Measurements from ENCODE around the gene DVL1. TPM values are rescaled to one million over a fixed set of nuclear protein-coding genes. Genes with fewer than 3 reads are reported as not detected.

DVL1 gene
- total and polyA plus RNA-seq, 8 donors, result 30.6 to 103 (median 50.3) TPM

GRCh38 chr1:1340185-1340584 is 9.0 kb downstream of the DVL1 start:
- no peak overlapping the region for H3K4me3 ChIP-seq
- peaks cover 0 to 22% (median 5%) of the 10 kb centered on the region in 3 donors for H3K36me3 ChIP-seq
- peaks cover 0 to 1% (median 0%) of the 10 kb centered on the region in 3 donors for H3K4me1 ChIP-seq
- H3K9me3 ChIP-seq, result no peaks in the 10 kb centered on the region
- FAIRE-seq (no peak), ATAC-seq (no peak), DNase-seq (no peak)
- intact Hi-C loops (cut with DNase I), result no loop called here
- WGBS, 2 donors, result 91 to 93% methylated on average over 23 of the region's 23 CpGs
- no peaks in the 10 kb centered on the region for H3K27me3 ChIP-seq
- TF ChIP-seq CTCF (IDR thresholded peaks at IDR 0.05), result no peak
- no peak overlapping the region for H3K27ac ChIP-seq

GRCh38 chr1:1338278-1338677 is 10.9 kb downstream of the DVL1 start:
- DNase-seq, result no peak
- H3K36me3 ChIP-seq, result peaks cover 0 to 22% (median 5%) of the 10 kb centered on the region in 3 donors
- no peak for ATAC-seq
- no peak for TF ChIP-seq CTCF (IDR thresholded peaks at IDR 0.05)
- H3K4me1 ChIP-seq, result no peaks in the 10 kb centered on the region
- H3K9me3 ChIP-seq, result no peaks in the 10 kb centered on the region
- H3K27me3 ChIP-seq, result no peaks in the 10 kb centered on the region
- intact Hi-C loops (cut with DNase I), result no loop called here
- WGBS, 2 donors, result 96% methylated on average over 33 to 36 of the region's 36 CpGs
- no peak for FAIRE-seq
- no peak overlapping the region for H3K4me3 ChIP-seq
- no peak overlapping the region for H3K27ac ChIP-seq

DNA sequence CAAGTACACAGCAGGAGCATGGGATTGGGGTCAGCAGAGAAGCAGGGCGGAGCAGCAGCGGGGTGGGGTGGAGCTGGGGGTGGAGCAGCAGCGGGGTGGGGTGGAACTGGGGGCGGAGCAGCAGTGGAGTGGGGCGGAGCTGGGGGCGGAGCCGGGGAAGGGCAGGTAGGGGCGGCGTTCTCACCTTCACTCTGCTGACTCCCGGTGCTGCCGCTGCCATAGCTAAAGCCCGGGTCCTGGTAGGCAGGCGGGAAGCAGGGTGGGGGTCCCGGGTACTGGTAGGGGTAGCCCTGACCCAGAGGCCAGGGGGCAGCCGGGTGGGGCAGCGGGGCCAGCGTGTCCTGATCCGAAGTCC is 11.4 kb downstream of the DVL1 start:
- Histone ChIP-seq H3K36me3 (peaks cover 0 to 22% (median 5%) of the 10 kb centered on the region in 3 donors), H3K4me1 (no peaks in the 10 kb centered on the region), H3K4me3 (no peak overlapping the region), H3K27me3 (no peaks in the 10 kb centered on the region), H3K27ac (no peak overlapping the region), H3K9me3 (no peaks in the 10 kb centered on the region)
- TF ChIP-seq CTCF (IDR thresholded peaks at IDR 0.05), result no peak
- intact Hi-C loops (cut with DNase I), result no loop called here
- WGBS, 2 donors, result 84 to 86% methylated on average over 14 to 18 of the region's 18 CpGs
- FAIRE-seq (no peak), DNase-seq (no peak), ATAC-seq (peak in 2 of 4 donors; percentile 47 to 51)

DNA sequence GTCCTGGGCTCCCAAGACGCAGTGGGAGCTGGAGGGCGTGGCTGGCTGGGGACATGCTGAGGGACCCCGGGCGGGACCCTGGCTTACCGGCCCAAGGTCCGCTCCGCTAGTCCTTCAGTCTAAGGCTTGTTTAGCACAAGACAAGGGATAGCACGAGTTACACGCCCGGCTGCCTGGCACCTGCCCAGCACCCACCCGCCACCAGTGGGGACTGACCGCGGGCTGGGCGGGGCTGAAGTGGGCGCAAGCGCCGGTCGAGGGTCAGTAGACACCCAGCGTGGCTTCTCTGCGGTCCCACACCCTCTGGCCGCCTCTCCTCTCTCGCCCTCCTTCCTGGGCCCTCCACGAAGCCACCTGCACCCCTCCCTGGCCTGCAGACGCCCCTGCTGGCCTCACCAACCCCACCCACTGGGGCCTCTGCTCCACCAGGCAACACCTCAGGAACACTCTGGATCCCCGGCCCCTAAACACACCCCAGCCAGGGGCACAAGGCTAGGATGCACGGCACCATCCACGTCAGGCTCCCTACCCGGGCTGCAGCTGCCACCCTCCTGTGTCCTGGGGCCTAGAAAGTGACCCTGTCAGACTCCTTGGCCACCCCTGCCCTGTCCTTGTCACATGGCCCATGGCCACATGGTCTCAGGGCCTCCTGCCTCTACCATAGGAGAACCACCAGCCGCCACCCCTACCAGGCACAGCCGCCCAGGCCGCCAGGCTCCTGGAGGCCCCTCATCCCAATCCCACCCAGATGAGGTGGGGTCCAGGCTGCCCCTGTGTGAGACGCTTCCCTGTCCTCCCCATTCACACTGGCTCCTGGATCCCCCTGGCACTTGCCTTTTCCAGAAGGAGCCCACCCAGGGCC is 12.1 kb downstream of the DVL1 start:
- Histone ChIP-seq H3K9me3 (no peaks in the 10 kb centered on the region), H3K4me3 (no peak overlapping the region), H3K27me3 (no peaks in the 10 kb centered on the region), H3K4me1 (no peaks in the 10 kb centered on the region), H3K27ac (no peak overlapping the region), H3K36me3 (peaks cover 0 to 22% (median 5%) of the 10 kb centered on the region in 3 donors)
- no peak for FAIRE-seq
- DNase-seq, result no peak
- no peak for TF ChIP-seq CTCF (IDR thresholded peaks at IDR 0.05)
- intact Hi-C loops (cut with DNase I), result no loop called here
- 95 to 96% methylated on average over 28 to 32 of the region's 32 CpGs for WGBS, 2 donors
- no peak for ATAC-seq

DNA sequence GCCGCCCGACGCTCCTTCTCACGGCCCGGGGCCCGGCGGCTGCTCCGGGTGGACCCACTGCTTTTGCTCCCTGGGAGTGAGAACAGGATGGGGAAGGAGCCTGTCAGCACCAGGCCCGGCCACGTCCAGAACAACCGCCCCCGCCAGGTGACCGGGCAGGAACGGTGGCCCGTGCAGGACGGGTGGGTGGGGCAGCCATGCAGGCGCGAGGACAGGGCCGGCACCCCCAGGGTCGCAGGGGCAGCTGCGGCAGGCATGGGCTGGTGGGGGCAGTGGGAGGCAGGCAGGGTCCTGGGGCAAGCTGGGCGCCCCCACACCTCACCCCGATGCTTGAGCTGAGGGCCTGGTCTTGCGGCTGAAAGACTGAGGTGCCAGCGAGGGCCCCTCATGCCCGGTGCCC is 12.8 kb downstream of the DVL1 start:
- no peak overlapping the region for H3K4me3 ChIP-seq
- intact Hi-C loops (cut with DNase I), result no loop called here
- FAIRE-seq (no peak), ATAC-seq (no peak), DNase-seq (no peak)
- TF ChIP-seq CTCF (IDR thresholded peaks at IDR 0.05), result no peak
- H3K4me1 ChIP-seq, result no peaks in the 10 kb centered on the region
- WGBS, 2 donors, result 92 to 96% methylated on average over 26 of the region's 26 CpGs
- H3K27ac ChIP-seq, result no peak overlapping the region
- no peaks in the 10 kb centered on the region for H3K9me3 ChIP-seq
- peaks cover 0 to 22% (median 5%) of the 10 kb centered on the region in 3 donors for H3K36me3 ChIP-seq
- no peaks in the 10 kb centered on the region for H3K27me3 ChIP-seq
